ENCODE results near the gene NDUFAF5. TPM values are rescaled to one million over a fixed set of nuclear protein-coding genes. Genes with fewer than 3 reads are reported as not detected.

Gene NDUFAF5
- total and polyA plus RNA-seq, 7 donors: 17.4 to 28.2 (median 19.3) TPM

GRCh38 chr20:13863244-13863643 lies 78.4 kb downstream of the NDUFAF5 start:
- no peaks in the 10 kb centered on the region for H3K9me3 ChIP-seq
- H3K27me3 ChIP-seq: no peaks in the 10 kb centered on the region
- H3K4me3 ChIP-seq: no peak overlapping the region
- intact Hi-C loops (cut with DNase I): loop anchor here (10.0 kb wide), 1 partner anchor 538 kb away; no protein-coding TSS in a partner anchor
- TF ChIP-seq CTCF (IDR thresholded peaks at IDR 0.05) (no peak), POLR2A (IDR thresholded peaks at IDR 0.05) (no peak), POLR2AphosphoS5 (IDR thresholded peaks at IDR 0.05) (no peak), EP300 (IDR thresholded peaks at IDR 0.05) (no peak)
- no peak overlapping the region for H3K27ac ChIP-seq
- WGBS, 2 donors: 43 to 79% methylated on average over 1 of the region's 1 CpG
- peaks cover 0 to 35% (median 28%) of the 10 kb centered on the region in 4 donors for H3K4me1 ChIP-seq
- no peaks in the 10 kb centered on the region for H3K36me3 ChIP-seq
- no peak for DNase-seq

GRCh38 chr20:13865156-13865555 lies 80.3 kb downstream of the NDUFAF5 start:
- WGBS, 2 donors: 86 to 88% methylated on average over 2 of the region's 2 CpGs
- H3K4me3 ChIP-seq: no peak overlapping the region
- TF ChIP-seq CTCF (IDR thresholded peaks at IDR 0.05) (no peak), EP300 (IDR thresholded peaks at IDR 0.05) (no peak), POLR2A (IDR thresholded peaks at IDR 0.05) (no peak), POLR2AphosphoS5 (IDR thresholded peaks at IDR 0.05) (no peak)
- intact Hi-C loops (cut with DNase I): loop anchor here (10.0 kb wide), 1 partner anchor 540 kb away; no protein-coding TSS in a partner anchor
- peaks cover 0 to 44% (median 40%) of the 10 kb centered on the region in 4 donors for H3K4me1 ChIP-seq
- no peak for DNase-seq
- H3K9me3 ChIP-seq: no peaks in the 10 kb centered on the region
- H3K27me3 ChIP-seq: no peaks in the 10 kb centered on the region
- no peaks in the 10 kb centered on the region for H3K36me3 ChIP-seq
- peak overlapping the region; percentile 75 to 83 (median 82) for H3K27ac ChIP-seq

- 51 to 60% methylated on average over 5 of the region's 5 CpGs for WGBS, 2 donors
- TF ChIP-seq POLR2A (IDR thresholded peaks at IDR 0.05): no peak
- peak in 3 of 4 donors; percentile 61 to 76 (median 67) for TF ChIP-seq EP300 (IDR thresholded peaks at IDR 0.05)
- TF ChIP-seq CTCF (IDR thresholded peaks at IDR 0.05): no peak
- TF ChIP-seq POLR2AphosphoS5 (IDR thresholded peaks at IDR 0.05): peak; percentile 70 to 86 (median 77)
- Histone ChIP-seq H3K36me3 (no peaks in the 10 kb centered on the region), H3K4me3 (no peak overlapping the region), H3K9me3 (no peaks in the 10 kb centered on the region), H3K4me1 (peaks cover 0 to 48% (median 41%) of the 10 kb centered on the region in 4 donors), H3K27me3 (no peaks in the 10 kb centered on the region), H3K27ac (peak overlapping the region; percentile 75 to 83 (median 82))
- intact Hi-C loops (cut with DNase I): loop anchor here (10.0 kb wide), 1 partner anchor 541 kb away; no protein-coding TSS in a partner anchor
- no peak for DNase-seq
Measured at GRCh38 chr20:13865791-13866351, 81.0 kb downstream of the NDUFAF5 start.

GRCh38 chr20:13868331-13868730 lies 83.5 kb downstream of the NDUFAF5 start:
- Histone ChIP-seq H3K36me3 (no peaks in the 10 kb centered on the region), H3K9me3 (no peaks in the 10 kb centered on the region), H3K4me3 (no peak overlapping the region), H3K27ac (peak overlapping the region; percentile 75 to 83 (median 82)), H3K4me1 (peaks cover 0 to 48% (median 41%) of the 10 kb centered on the region in 4 donors), H3K27me3 (no peaks in the 10 kb centered on the region)
- TF ChIP-seq CTCF (IDR thresholded peaks at IDR 0.05) (no peak), POLR2A (IDR thresholded peaks at IDR 0.05) (no peak), EP300 (IDR thresholded peaks at IDR 0.05) (no peak), POLR2AphosphoS5 (IDR thresholded peaks at IDR 0.05) (no peak)
- 59 to 81% methylated on average over 4 of the region's 4 CpGs for WGBS, 2 donors
- intact Hi-C loops (cut with DNase I): loop anchor here (10.0 kb wide), 1 partner anchor 544 kb away; no protein-coding TSS in a partner anchor
- DNase-seq: no peak
